Measurements from ENCODE around the gene PPP2R5C.

Gene PPP2R5C

GRCh38 chr14:101772770-101773169, 11.3 kb downstream of the PPP2R5C start:
- DNase-seq (ENCODE audit: low read depth): no peak
- no peak for TF ChIP-seq CTCF (conservative IDR thresholded peaks at IDR 0.05; ENCODE audit: low read length)
- H3K4me3 ChIP-seq (ENCODE audit: low read length): no peak overlapping the region

GRCh38 chr14:101773378-101773777, 11.9 kb downstream of the PPP2R5C start:
- no peak for DNase-seq (ENCODE audit: low read depth)
- no peak for TF ChIP-seq CTCF (conservative IDR thresholded peaks at IDR 0.05; ENCODE audit: low read length)
- no peak overlapping the region for H3K4me3 ChIP-seq (ENCODE audit: low read length)

DNA sequence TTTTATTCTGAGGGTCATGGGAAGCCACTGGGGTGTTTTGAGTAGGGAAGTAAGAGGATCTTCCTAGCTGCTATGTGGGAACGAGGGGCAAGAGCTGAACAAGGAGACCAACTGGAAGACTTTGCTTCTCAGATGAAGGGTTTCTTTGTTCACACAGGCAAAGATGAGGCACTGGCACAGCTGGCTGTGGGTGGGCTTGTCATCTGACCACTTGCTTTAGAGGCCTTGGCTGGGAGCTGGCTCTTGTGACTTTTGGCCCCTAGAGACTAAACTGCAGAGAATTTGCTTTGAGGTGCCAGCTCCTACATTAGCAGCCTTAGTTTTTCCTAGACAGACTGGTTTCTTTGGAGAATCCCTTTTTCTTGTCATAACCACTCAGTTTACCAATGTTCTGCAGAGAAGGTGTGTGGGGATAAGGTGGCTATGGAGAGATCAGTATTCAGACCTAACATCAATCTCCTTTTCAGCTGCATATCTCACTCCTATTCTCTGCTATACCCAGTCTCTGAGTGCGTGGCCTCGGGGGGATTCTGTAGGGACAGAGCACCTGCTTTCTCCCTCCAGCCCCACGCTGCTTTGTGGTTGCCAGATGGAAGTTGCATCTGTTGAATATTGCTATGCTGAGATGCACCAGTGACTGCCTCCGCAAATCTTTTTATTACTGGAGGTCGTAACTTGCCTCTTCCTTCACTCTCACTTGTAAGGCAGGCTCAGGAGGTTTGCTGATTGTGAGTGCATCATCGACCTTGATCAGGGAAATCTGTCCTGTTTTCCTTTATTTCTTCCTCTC, 12.7 kb downstream of the PPP2R5C start:
- no peak overlapping the region for H3K4me3 ChIP-seq (ENCODE audit: low read length)
- no peak for TF ChIP-seq CTCF (conservative IDR thresholded peaks at IDR 0.05; ENCODE audit: low read length)
- no peak for DNase-seq (ENCODE audit: low read depth)

DNA sequence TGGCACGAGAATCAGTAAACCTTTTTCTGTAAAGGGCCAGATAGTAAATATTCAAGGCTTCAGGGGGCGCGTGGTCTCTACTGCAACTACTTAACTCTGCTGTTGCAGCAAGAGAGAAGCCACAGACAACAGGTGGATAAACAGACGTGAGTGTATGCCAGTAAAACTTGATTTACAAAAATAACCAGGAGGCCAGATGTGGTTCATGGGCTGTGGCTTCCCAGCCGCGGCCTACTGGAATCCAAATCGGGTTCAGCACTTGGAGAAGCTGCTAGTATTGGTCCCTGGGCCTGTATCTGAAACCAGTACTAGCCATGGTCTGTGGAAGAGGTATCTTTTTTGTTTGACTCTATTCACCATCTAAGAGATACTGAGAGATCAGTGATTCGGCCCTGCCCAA, 13.3 kb downstream of the PPP2R5C start:
- no peak overlapping the region for H3K4me3 ChIP-seq (ENCODE audit: low read length)
- TF ChIP-seq CTCF (conservative IDR thresholded peaks at IDR 0.05; ENCODE audit: low read length): no peak

GRCh38 chr14:101775826-101776225, 14.3 kb downstream of the PPP2R5C start:
- DNase-seq (ENCODE audit: low read depth): no peak
- TF ChIP-seq CTCF (conservative IDR thresholded peaks at IDR 0.05; ENCODE audit: low read length): no peak

More for the DNA sequence above, 13.3 kb downstream of the PPP2R5C start:
- DNase-seq (ENCODE audit: low read depth): no peak

DNA sequence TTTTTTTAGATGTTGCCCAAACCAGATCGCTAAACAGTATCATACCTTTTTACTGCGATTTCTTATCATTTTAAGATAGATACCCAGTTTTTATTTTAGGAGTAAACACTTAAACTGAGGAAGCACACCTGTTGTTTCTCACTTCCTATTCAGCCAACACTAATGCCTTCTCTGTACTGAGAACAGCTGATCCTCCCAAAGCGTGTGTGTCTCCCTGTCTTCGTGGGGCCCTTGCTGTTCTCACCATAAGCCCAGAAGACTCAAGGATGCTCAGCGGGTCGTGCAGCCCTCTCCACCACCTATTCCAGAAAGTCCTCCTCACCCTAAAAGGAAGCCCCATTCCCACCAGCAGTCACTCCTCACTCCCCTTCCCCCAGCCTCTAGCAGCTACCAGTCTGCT, 14.8 kb downstream of the PPP2R5C start:
- H3K4me3 ChIP-seq (ENCODE audit: low read length): no peak overlapping the region
- DNase-seq (ENCODE audit: low read depth): no peak
- no peak for TF ChIP-seq CTCF (conservative IDR thresholded peaks at IDR 0.05; ENCODE audit: low read length)

More at GRCh38 chr14:101775826-101776225, 14.3 kb downstream of the PPP2R5C start:
- no peak overlapping the region for H3K4me3 ChIP-seq (ENCODE audit: low read length)

- no peak for DNase-seq (ENCODE audit: low read depth)
- TF ChIP-seq CTCF (conservative IDR thresholded peaks at IDR 0.05; ENCODE audit: low read length): no peak
- H3K4me3 ChIP-seq (ENCODE audit: low read length): no peak overlapping the region
These were observed 18.9 kb downstream of the PPP2R5C start for GRCh38 chr14:101780390-101780789.
